HG03439 (cell line): ENCODE results near the gene GIGYF2.
"Not testable (repeated sequence)": the region's sequence is repeated elsewhere in the genome, so short reads cannot be mapped to it uniquely, and the experiment has no call there.

ENCODE experiments used
- ATAC-seq: cut with Tn5 transposase; IDR thresholded peaks from one replicate; pipeline ENCODE4 v1.9.1; 2021; ENCODE audit warnings: mild to moderate bottlenecking, moderate library complexity; ENCODE audit not compliant: unreplicated experiment

The GIGYF2 gene

DNA sequence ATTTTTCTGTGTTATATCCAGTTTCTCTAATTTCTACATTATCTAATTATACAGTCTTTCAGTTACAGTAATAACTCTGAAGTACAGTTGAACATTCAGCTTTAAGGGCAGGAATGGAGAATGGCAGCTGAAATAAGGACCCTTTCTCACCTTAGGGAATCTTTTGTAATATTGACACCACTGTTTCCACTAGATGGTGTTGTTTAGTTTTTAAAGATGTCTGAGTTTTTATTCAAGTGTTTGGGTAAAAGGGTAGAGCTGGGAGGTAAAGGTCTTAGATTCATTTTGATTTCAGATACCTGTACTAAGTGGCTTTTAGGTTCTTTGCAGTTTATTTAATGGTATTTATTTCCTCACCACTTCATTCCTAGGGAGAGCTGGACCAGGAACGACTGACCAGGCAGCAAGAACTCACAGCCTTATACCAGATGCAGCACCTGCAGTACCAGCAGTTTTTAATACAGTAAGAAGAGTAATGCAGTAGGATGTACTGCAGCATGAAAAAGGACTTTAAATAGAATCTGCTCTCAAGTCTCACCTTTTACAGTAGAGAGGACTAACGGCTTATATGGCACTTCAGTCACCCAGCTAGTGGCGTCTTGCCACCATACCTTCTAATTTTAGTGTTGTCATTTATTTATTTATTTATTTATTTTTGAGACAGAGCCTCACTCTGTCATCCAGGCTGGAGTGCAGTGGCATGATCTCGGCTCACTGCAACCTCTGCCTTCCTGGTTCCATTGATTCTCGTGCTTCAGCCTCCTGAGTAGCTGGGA is 112.4 kb downstream of the GIGYF2 start:
- ATAC-seq, result no peak

DNA sequence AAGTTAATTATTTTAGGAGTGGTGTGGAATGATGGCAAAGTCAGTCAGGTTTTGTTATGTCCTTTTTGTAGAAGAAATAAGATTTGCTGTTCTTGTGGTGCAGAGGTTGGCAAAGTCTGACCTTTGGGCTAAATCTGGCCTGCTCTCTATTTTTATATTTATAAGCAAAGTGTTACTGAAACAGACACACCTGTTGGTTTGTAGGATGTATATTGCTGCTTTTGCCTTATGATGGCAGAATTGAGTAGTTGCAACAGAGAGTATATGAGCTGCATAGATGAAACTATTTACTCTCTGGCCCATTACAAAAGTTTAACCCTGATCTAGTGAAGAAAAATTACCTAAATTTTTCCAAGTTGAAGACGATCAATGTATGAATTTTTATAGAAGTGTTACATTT is 113.3 kb downstream of the GIGYF2 start:
- ATAC-seq, result no peak

DNA sequence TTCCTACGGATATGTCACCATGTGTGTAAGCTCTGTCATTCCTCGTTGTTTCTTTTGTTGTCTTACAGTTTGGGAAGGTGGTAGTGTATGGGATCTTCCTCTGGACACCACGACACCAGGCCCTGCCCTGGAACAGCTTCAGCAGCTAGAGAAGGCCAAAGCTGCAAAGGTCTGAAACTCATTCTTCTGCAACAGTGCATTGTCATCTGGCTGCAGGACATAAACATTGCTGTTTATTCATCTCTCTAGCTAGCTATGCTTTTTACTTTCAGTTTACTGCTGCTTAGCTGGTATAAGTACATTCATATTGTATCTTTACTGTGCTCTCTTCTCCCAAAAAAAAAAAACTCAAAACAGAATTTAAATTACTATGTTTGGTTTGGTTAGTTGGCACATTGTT is 118.4 kb downstream of the GIGYF2 start:
- no peak for ATAC-seq

GRCh38 chr2:232816657-232817056 is 119.5 kb downstream of the GIGYF2 start:
- no peak for ATAC-seq

DNA sequence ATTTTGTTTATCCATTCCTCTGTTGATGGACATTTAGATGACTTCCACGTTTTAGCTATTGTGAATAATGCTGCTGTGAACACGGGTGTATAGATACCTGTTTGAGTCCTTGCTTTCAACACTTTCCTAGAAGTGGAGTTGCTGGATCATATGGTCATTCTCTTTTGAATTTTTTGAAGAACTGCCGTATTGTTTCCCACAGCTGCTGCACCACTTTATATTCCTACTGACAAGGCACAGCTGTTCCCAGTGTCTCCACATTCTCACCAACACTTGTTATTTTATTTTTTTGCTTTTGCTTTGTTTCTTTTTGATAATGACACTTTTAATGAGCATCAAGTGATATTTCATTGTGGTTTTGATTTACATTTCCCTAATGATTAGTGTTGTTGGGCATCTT is 120.6 kb downstream of the GIGYF2 start:
- ATAC-seq, result no peak

DNA sequence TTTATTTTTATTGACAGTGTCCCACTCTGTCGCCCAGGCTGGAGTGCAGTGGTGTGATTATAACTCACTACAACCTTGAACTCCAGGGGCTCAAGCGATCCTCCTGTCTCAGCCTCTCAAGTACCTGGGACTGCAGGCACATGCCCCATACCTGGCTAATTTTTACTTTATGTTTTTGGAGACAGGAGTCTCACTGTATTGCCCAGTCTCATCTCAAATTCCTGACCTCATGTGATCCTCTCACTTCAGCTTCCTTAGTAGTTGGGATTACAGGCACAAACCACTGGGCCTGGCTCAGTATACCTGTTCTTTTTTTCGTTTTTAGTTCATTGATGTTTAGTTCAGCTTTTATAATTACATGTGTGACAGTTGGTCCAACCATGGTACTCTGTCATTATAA is 132.9 kb downstream of the GIGYF2 start:
- ATAC-seq, result no peak

GRCh38 chr2:232831496-232831895 is 134.4 kb downstream of the GIGYF2 start:
- ATAC-seq, result no peak

- no peak for ATAC-seq
Measured at GRCh38 chr2:232833830-232834229, 136.7 kb downstream of the GIGYF2 start.

- no peak for ATAC-seq
Measured at GRCh38 chr2:232835687-232836208, 138.6 kb downstream of the GIGYF2 start.

DNA sequence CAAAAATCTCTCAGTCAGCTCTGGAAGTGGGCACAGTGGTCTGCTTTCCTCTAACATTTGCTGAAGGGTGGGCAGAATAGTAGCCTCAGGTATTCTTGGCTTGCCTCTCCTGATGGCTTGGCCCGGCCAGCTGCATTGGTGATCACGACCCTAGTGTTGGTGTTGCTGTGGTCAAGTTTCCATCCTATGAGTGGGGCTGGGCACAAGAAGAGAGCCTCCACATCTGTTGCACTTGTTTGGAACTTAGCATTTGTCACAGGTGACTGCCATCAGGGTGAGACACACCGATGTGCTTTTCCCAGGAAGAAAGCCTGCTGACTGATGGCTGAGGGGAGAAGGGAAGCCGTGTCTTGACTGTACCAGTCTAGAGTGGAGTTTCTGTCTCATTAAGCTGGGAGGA is 139.8 kb downstream of the GIGYF2 start:
- no peak for ATAC-seq

GRCh38 chr2:232838406-232838874 is 141.3 kb downstream of the GIGYF2 start:
- no peak for ATAC-seq

DNA sequence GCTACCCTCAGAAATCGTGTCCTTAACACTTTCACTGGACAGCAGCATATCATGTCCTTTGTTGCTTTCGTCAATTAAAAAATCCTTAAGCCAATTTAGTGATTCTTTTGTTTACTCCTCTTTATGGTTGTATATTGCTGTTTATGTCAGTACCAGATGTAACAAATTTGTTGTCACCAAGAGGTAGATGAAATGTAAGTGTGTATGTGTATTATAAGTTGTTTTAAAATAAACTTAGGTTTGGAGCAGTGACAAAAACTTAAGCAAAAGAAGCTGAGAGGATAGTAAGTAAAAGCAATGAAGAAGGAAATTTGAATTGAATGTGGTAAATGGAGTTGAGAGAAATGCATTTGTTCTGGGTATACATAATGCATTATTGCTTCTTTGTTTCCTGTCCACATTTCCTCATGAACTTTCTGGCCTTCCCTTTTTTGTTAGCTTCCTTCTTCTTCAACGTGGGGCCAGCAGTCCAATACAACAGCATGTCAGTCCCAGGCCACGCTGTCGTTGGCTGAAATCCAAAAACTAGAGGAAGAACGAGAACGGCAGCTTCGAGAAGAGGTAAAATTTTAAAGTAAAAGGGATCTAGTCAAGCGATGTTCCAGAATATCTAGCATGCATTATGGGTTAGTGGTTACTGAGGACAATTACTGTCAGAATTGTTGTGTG is 142.4 kb downstream of the GIGYF2 start:
- ATAC-seq, result no peak

DNA sequence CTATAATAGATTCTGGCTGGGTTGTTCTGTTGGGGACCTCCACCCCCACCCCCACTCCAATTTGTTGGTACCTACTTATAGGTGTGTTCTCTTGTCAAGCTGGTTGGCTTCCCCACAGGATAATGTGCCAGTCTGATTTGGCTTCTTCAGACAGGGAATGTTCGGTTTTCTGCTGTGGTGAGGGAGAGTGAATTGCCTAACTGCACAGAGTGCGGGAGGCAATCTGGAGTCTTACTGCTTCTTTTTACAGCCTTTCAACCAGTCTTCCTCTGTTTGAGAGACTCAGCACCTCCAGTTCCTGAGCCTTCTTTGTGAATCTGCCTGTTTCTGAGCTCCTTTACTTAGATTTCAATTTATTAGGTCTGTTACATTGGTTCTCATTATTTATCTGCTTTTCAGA is 145.6 kb downstream of the GIGYF2 start:
- no peak for ATAC-seq

- no peak for ATAC-seq
Measured at GRCh38 chr2:232843834-232844233, 146.7 kb downstream of the GIGYF2 start.

- ATAC-seq, result no peak
Measured at GRCh38 chr2:232846055-232846454, 148.9 kb downstream of the GIGYF2 start.

GRCh38 chr2:232850039-232850438 is 152.9 kb downstream of the GIGYF2 start:
- ATAC-seq, result no peak

DNA sequence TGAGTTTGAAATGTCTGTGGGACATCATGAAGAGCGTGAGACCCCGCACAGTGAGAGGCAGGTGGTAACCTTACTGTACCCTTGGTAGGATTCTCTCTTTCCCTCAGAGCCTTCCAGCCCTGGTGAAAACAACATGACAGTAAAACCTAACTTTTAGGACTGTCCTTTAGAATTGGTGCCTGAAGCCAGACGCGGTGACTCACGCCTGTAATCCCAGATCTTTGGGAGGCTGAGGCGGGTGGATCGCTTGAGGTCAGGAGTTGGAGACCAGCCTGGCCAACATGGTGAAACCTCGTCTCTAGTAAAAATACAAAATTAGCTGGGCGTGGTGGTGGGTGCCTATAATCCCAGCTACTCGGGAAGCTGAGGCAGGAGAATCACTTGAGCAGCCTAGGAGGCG is 154.9 kb downstream of the GIGYF2 start:
- not testable (repeated sequence) for ATAC-seq

DNA sequence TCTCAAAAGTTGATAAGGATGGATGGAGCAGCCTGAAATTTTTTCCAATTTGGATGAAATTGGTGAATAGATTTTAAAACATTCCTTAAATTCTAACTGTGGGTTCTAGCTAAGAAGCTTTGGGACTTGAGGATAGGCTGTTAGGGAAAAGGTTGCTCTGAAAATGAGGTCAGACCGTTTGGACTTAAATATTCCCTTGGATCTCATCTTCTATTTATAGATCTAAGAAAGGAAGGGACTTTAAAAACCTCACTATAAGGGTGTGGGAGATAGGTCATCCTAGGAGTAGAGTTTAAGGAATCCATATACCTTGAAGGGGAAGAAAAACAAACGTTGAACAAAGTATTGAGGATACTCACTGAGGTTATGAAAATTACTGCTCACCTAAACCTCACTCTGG is 155.5 kb downstream of the GIGYF2 start:
- ATAC-seq, result no peak

GRCh38 chr2:232854082-232854481 is 157.0 kb downstream of the GIGYF2 start:
- ATAC-seq, result no peak

GRCh38 chr2:232857158-232857563 is 160.0 kb downstream of the GIGYF2 start:
- ATAC-seq, result no peak

DNA sequence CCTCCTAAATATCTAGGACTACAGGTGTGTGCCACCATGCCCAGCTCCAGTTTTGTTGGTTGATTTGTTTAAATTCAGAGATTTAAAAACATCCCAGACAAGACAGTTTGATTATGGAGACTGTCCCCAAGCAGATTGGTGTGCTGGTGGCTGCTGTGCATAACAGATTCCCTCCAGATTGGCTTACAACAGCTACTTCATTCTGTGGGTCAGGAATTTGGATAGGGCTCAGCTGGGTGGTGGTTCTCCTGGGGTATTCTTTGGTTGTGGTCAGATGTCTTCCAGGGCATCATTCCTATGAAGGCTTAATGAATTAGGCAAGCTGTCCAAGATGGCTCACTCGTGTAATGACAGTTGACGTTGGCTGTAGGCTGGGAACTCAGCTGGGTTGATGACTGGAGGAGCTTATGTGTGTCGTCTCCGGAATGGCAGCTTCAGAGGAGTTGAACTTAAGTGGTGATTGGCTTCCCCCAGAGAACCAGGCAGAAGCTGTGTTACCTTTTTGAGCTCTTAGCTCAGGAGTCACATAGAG is 162.3 kb downstream of the GIGYF2 start:
- no peak for ATAC-seq
